Measurements from ENCODE around the gene ZNRF4.

Gene ZNRF4

DNA sequence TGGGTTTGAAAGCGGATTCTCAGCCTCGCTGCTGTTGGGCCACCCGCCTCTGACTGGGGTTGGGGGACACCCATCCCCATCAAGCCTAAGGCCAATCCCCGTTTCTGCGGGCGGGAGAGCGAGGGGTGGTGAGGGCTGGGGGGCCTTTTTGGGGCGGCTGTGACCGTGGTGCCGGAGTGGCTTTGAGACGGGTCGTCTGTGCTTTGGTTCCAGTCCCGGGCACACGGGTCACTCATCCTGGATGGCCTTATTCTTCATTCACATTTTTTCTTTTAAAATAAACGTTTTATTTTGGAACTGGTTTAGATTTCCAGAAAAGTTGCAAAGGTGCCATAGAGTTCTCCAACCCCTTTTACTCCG lies 1.6 kb downstream of the ZNRF4 start:
- Histone ChIP-seq H3K79me2 (ENCODE audit: insufficient read depth, low read length) (no peaks in the 10 kb centered on the region), H2AFZ (ENCODE audit: low read length) (no peak overlapping the region), H3K9me3 (ENCODE audit: insufficient read depth, low read depth, low read length) (peaks cover 3% of the 10 kb centered on the region; the same call in 1 of the 2 replicates), H3K9ac (ENCODE audit: low read depth, low read length, poor library complexity, severe bottlenecking) (no peak overlapping the region), H3K4me3 (ENCODE audit: low read length, poor library complexity, severe bottlenecking) (no peak overlapping the region), H3F3A (ENCODE audit: low read depth) (no peaks in the 10 kb centered on the region), H3K4me2 (ENCODE audit: low read depth, low read length, poor library complexity, severe bottlenecking) (no peak overlapping the region), H3K4me1 (ENCODE audit: insufficient read depth, low read length, poor library complexity, severe bottlenecking) (no peaks in the 10 kb centered on the region), H4K20me1 (ENCODE audit: insufficient read depth, low read length, poor library complexity, severe bottlenecking) (no peaks in the 10 kb centered on the region), H3K36me3 (ENCODE audit: insufficient read depth, low read length) (no peaks in the 10 kb centered on the region), H3K9me2 (replicated peaks; ENCODE audit: low read depth, low read length) (no peaks in the 10 kb centered on the region), H3K27me3 (ENCODE audit: insufficient read depth, low read length, poor library complexity, severe bottlenecking) (no peaks in the 10 kb centered on the region)
- TF ChIP-seq EZH2phosphoT487 (IDR thresholded peaks at IDR 0.05; ENCODE audit: borderline replicate concordance) = no peak
- TF ChIP-seq, protein P1, sequence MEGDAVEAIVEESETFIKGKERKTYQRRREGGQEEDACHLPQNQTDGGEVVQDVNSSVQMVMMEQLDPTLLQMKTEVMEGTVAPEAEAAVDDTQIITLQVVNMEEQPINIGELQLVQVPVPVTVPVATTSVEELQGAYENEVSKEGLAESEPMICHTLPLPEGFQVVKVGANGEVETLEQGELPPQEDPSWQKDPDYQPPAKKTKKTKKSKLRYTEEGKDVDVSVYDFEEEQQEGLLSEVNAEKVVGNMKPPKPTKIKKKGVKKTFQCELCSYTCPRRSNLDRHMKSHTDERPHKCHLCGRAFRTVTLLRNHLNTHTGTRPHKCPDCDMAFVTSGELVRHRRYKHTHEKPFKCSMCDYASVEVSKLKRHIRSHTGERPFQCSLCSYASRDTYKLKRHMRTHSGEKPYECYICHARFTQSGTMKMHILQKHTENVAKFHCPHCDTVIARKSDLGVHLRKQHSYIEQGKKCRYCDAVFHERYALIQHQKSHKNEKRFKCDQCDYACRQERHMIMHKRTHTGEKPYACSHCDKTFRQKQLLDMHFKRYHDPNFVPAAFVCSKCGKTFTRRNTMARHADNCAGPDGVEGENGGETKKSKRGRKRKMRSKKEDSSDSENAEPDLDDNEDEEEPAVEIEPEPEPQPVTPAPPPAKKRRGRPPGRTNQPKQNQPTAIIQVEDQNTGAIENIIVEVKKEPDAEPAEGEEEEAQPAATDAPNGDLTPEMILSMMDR (conservative IDR thresholded peaks at IDR 0.05; ENCODE audit: low read length) = no peak

DNA sequence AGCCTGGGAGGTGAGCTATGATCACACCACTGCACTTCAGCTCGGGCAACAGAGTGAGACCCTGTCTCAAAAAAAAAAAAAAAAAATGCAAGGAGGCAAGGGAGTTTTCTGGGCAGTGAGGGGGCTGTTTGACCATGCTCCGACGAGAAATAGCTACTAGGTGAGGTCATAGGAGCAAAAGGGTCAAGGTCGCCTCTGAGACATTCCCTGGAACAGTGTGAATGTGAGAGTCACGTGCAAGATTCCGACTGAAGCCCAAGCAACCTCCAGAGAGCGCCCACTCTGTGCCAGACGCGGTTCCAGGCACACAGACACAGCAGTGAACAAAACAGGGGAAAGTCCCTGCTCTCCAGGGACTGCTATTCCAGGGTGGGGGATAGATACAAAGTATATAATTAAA lies 2.5 kb downstream of the ZNRF4 start:
- H3K4me3 ChIP-seq (ENCODE audit: low read length, poor library complexity, severe bottlenecking) = no peak overlapping the region
- no peak overlapping the region for H2AFZ ChIP-seq (ENCODE audit: low read length)
- peaks cover 3% of the 10 kb centered on the region; the same call in 1 of the 2 replicates for H3K9me3 ChIP-seq (ENCODE audit: insufficient read depth, low read depth, low read length)
- no peaks in the 10 kb centered on the region for H3K9me2 ChIP-seq (replicated peaks; ENCODE audit: low read depth, low read length)
- no peaks in the 10 kb centered on the region for H3K27me3 ChIP-seq (ENCODE audit: insufficient read depth, low read length, poor library complexity, severe bottlenecking)
- H3K9ac ChIP-seq (ENCODE audit: low read depth, low read length, poor library complexity, severe bottlenecking) = no peak overlapping the region
- no peak overlapping the region for H3K4me2 ChIP-seq (ENCODE audit: low read depth, low read length, poor library complexity, severe bottlenecking)
- TF ChIP-seq EZH2phosphoT487 (IDR thresholded peaks at IDR 0.05; ENCODE audit: borderline replicate concordance) = no peak
- TF ChIP-seq, protein P1 (conservative IDR thresholded peaks at IDR 0.05; ENCODE audit: low read length) = no peak
- no peaks in the 10 kb centered on the region for H3F3A ChIP-seq (ENCODE audit: low read depth)
- no peaks in the 10 kb centered on the region for H3K79me2 ChIP-seq (ENCODE audit: insufficient read depth, low read length)
- no peaks in the 10 kb centered on the region for H3K4me1 ChIP-seq (ENCODE audit: insufficient read depth, low read length, poor library complexity, severe bottlenecking)
- H3K36me3 ChIP-seq (ENCODE audit: insufficient read depth, low read length) = no peaks in the 10 kb centered on the region
- no peaks in the 10 kb centered on the region for H4K20me1 ChIP-seq (ENCODE audit: insufficient read depth, low read length, poor library complexity, severe bottlenecking)

DNA sequence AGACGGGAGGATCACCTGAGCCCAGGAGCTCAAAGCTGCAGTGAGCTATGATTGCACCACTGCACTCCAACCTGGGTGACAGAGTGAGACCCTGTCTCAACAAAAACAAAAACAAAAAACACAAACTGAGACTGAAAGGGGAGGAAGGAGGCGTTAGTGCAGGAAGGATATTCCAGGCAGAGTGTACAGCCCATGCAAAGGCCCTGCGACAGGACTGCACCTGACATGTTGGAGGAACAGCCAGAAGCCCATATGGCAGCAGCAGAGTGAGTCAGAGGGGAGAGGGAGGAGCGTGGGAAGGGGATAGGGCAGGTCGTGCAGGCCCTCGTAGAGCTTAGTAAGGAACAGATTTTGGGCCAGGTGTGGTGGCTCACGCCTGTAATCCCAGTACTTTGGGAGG lies 3.2 kb downstream of the ZNRF4 start:
- no peaks in the 10 kb centered on the region for H3F3A ChIP-seq (ENCODE audit: low read depth)
- TF ChIP-seq EZH2phosphoT487 (IDR thresholded peaks at IDR 0.05; ENCODE audit: borderline replicate concordance) = no peak
- TF ChIP-seq, protein P1 (conservative IDR thresholded peaks at IDR 0.05; ENCODE audit: low read length) = no peak
- H3K4me1 ChIP-seq (ENCODE audit: insufficient read depth, low read length, poor library complexity, severe bottlenecking) = no peaks in the 10 kb centered on the region
- no peak overlapping the region for H3K9ac ChIP-seq (ENCODE audit: low read depth, low read length, poor library complexity, severe bottlenecking)
- no peaks in the 10 kb centered on the region for H3K27me3 ChIP-seq (ENCODE audit: insufficient read depth, low read length, poor library complexity, severe bottlenecking)
- H3K36me3 ChIP-seq (ENCODE audit: insufficient read depth, low read length) = no peaks in the 10 kb centered on the region
- no peaks in the 10 kb centered on the region for H3K79me2 ChIP-seq (ENCODE audit: insufficient read depth, low read length)
- peaks cover 3% of the 10 kb centered on the region; the same call in 1 of the 2 replicates for H3K9me3 ChIP-seq (ENCODE audit: insufficient read depth, low read depth, low read length)
- no peaks in the 10 kb centered on the region for H3K9me2 ChIP-seq (replicated peaks; ENCODE audit: low read depth, low read length)
- no peak overlapping the region for H3K4me3 ChIP-seq (ENCODE audit: low read length, poor library complexity, severe bottlenecking)
- H3K4me2 ChIP-seq (ENCODE audit: low read depth, low read length, poor library complexity, severe bottlenecking) = no peak overlapping the region
- no peak overlapping the region for H2AFZ ChIP-seq (ENCODE audit: low read length)
- H4K20me1 ChIP-seq (ENCODE audit: insufficient read depth, low read length, poor library complexity, severe bottlenecking) = no peaks in the 10 kb centered on the region
